Measurements from ENCODE around the gene SYT7.
A peak's percentile ranks its signal among the peaks of the same experiment; 100 is the strongest.

SYT7 gene

DNA sequence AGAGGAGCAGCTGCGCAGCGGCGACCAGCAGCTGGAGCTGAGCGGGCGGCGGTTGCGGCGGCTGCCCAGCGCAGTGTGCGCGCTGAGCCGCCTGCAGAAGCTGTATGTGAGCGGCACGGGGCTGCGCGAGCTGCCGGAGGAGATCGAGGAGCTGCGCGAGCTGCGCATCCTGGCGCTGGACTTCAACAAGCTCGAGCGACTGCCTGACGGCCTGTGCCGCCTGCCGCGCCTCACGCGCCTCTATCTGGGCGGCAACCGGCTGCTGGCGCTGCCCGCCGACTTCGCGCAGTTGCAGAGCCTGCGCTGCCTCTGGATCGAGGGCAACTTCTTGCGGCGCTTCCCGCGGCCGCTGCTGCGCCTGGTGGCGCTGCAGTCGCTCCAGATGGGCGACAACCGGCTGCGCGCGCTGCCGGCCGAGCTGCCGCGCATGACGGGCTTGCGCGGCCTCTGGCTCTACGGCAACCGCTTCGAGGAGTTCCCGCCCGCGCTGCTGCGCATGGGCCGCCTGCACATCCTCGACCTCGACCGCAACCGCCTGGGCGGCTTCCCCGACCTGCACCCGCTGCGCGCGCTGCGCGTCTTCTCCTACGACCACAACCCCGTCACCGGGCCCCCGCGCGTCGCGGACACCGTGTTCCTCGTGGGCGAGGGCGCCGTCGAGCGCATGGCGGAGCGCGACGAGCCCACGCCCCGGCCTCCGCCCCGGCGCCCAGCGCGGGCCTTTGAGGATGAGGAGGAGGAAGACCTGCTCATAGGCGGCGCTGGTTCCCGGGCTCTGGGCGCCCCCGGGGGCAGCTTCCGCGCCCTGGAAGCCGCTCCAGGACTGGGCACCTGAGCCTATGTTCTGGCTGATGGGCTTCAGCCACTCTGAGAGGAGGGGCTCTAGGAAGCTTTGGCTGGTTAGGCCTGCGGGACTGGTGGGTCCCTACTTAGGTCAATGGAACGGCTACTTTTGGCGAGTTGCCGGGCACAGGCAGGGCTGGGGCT lies 71.5 kb downstream of the SYT7 start (continued):
- TF ChIP-seq ZNF76 (tag by site-specific recombination; IDR thresholded peaks at IDR 0.05; ENCODE audit: borderline replicate concordance, low read depth) (peak; percentile 16; the same call in 1 of the 2 replicates), ZNF37A (tag by site-specific recombination; IDR thresholded peaks at IDR 0.05) (no peak), ZNF560 (tag by site-specific recombination; IDR thresholded peaks at IDR 0.05; ENCODE audit: borderline replicate concordance) (no peak), SETDB1 (IDR thresholded peaks at IDR 0.05; ENCODE audit: insufficient read length, low read length) (peak; percentile 13), ZNF792 (tag by site-specific recombination; IDR thresholded peaks at IDR 0.05) (peak; percentile 30; the same call in 1 of the 2 replicates), ZNF837 (tag by site-specific recombination; IDR thresholded peaks at IDR 0.05) (no peak), REPIN1 (tag by site-specific recombination; IDR thresholded peaks at IDR 0.05; ENCODE audit: low read depth) (no peak), ZNF654 (tag by site-specific recombination; IDR thresholded peaks at IDR 0.05; ENCODE audit: low read depth) (no peak), ZNF558 (tag by site-specific recombination; IDR thresholded peaks at IDR 0.05) (no peak), CTCF (tag by site-specific recombination; IDR thresholded peaks at IDR 0.05) (peak; percentile 83), ZNF692 (tag by site-specific recombination; IDR thresholded peaks at IDR 0.05) (0 out of 2 replicates have a peak, but pooled peaks have one; percentile 21), OVOL3 (tag by site-specific recombination; IDR thresholded peaks at IDR 0.05) (no peak), KLF16 (tag by site-specific recombination; IDR thresholded peaks at IDR 0.05) (0 out of 2 replicates have a peak, but pooled peaks have one; percentile 20), ZNF341 (tag by site-specific recombination; IDR thresholded peaks at IDR 0.05; ENCODE audit: low read depth) (peak; percentile 28; the same call in 1 of the 2 replicates), ZNF747 (tag by site-specific recombination; IDR thresholded peaks at IDR 0.05) (no peak), ZBTB7A (tag by site-specific recombination; IDR thresholded peaks at IDR 0.05; ENCODE audit: low read depth) (no peak), ZBTB17 (tag by site-specific recombination; IDR thresholded peaks at IDR 0.05) (peak; percentile 83), ZNF324 (tag by site-specific recombination; IDR thresholded peaks at IDR 0.05) (no peak), PATZ1 (tag by site-specific recombination; IDR thresholded peaks at IDR 0.05) (no peak; the same call in 1 of the 2 replicates), ZXDB (tag by site-specific recombination; IDR thresholded peaks at IDR 0.05) (no peak), ZNF624 (tag by site-specific recombination; IDR thresholded peaks at IDR 0.05) (no peak), ZNF660 (tag by site-specific recombination; IDR thresholded peaks at IDR 0.05) (peak; percentile 80), TRIM28 (IDR thresholded peaks at IDR 0.05; ENCODE audit: borderline replicate concordance, low read length) (0 out of 2 replicates have a peak, but pooled peaks have one; percentile 12), ZIC2 (tag by site-specific recombination; IDR thresholded peaks at IDR 0.05) (peak; percentile 73), ZNF514 (tag by site-specific recombination; IDR thresholded peaks at IDR 0.05) (no peak)
- TF ChIP-seq, protein P1, sequence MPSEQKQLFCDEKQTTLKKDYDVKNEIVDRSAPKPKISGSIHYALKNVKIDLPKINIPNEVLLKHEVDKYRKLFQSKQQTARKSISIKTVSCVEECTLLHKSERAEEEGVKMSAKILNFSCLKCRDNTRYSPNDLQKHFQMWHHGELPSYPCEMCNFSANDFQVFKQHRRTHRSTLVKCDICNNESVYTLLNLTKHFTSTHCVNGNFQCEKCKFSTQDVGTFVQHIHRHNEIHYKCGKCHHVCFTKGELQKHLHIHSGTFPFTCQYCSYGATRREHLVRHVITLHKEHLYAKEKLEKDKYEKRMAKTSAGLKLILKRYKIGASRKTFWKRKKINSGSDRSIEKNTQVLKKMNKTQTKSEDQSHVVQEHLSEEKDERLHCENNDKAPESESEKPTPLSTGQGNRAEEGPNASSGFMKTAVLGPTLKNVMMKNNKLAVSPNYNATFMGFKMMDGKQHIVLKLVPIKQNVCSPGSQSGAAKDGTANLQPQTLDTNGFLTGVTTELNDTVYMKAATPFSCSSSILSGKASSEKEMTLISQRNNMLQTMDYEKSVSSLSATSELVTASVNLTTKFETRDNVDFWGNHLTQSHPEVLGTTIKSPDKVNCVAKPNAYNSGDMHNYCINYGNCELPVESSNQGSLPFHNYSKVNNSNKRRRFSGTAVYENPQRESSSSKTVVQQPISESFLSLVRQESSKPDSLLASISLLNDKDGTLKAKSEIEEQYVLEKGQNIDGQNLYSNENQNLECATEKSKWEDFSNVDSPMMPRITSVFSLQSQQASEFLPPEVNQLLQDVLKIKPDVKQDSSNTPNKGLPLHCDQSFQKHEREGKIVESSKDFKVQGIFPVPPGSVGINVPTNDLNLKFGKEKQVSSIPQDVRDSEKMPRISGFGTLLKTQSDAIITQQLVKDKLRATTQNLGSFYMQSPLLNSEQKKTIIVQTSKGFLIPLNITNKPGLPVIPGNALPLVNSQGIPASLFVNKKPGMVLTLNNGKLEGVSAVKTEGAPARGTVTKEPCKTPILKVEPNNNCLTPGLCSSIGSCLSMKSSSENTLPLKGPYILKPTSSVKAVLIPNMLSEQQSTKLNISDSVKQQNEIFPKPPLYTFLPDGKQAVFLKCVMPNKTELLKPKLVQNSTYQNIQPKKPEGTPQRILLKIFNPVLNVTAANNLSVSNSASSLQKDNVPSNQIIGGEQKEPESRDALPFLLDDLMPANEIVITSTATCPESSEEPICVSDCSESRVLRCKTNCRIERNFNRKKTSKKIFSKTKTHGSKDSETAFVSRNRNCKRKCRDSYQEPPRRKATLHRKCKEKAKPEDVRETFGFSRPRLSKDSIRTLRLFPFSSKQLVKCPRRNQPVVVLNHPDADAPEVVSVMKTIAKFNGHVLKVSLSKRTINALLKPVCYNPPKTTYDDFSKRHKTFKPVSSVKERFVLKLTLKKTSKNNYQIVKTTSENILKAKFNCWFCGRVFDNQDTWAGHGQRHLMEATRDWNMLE (tag by site-specific recombination; conservative IDR thresholded peaks at IDR 0.05; ENCODE audit: low read depth) = no peak
- TF ChIP-seq, protein P2, sequence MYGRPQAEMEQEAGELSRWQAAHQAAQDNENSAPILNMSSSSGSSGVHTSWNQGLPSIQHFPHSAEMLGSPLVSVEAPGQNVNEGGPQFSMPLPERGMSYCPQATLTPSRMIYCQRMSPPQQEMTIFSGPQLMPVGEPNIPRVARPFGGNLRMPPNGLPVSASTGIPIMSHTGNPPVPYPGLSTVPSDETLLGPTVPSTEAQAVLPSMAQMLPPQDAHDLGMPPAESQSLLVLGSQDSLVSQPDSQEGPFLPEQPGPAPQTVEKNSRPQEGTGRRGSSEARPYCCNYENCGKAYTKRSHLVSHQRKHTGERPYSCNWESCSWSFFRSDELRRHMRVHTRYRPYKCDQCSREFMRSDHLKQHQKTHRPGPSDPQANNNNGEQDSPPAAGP (tag by site-specific recombination; IDR thresholded peaks at IDR 0.05) = 0 out of 2 replicates have a peak, but pooled peaks have one; percentile 49
